Hematopoietic multipotent progenitor cell treated with erythropoietin and hydrocortisone succinate and interleukin-3 and kit ligand, for 15 days (in vitro differentiated cells): ENCODE data around the gene APBB1IP.
"Not testable (repeated sequence)": the region's sequence is repeated elsewhere in the genome, so short reads cannot be mapped to it uniquely, and the experiment has no call there.

Source experiments
- DNase-seq: peaks from one replicate; pipeline ENCODE4 v3.0.0-alpha.2; 2015; ENCODE audit warnings: low spot score

APBB1IP gene, protein sequence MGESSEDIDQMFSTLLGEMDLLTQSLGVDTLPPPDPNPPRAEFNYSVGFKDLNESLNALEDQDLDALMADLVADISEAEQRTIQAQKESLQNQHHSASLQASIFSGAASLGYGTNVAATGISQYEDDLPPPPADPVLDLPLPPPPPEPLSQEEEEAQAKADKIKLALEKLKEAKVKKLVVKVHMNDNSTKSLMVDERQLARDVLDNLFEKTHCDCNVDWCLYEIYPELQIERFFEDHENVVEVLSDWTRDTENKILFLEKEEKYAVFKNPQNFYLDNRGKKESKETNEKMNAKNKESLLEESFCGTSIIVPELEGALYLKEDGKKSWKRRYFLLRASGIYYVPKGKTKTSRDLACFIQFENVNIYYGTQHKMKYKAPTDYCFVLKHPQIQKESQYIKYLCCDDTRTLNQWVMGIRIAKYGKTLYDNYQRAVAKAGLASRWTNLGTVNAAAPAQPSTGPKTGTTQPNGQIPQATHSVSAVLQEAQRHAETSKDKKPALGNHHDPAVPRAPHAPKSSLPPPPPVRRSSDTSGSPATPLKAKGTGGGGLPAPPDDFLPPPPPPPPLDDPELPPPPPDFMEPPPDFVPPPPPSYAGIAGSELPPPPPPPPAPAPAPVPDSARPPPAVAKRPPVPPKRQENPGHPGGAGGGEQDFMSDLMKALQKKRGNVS

DNA sequence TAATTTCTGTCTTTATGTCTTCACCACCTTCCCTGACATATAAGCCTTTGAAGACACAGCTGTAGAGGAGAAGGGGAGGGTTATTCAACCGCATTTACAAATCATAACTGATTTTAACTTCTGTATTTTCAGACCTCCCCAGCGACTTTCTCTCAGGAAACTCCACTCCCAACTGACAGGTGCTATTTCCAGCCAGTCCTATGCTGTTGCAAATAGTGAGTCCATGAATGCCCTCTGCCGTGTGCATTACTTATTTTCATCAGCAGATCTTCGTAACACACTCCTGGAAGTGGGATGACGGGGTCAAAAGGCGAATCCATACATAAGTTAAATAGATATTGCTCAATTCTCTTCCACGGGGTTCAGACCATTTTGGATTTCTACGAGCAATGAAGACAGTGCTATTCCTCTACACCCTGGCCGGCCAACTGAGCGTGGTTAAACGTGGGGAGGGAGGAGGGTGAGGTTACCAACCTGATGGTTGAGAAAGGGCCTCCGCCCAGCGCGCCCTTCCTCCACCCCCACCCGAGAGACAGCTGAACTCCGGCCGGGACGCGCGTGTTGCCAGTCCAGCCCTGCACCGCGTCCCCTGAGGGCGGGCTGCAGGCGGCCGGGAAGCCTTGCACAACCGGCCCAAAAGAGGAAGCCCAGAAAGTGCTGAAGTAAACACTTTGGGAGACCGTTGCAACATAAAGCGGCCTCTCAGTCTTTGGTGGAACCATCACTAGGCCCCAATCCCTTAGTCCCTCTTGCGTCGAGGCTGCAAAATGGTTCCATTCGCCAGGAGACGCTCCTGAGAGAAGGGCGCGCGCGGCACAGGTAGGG is at the start of gene APBB1IP:
APBB1IP (plus strand) TSS at position 705 of the 825 bp plus-strand sequence. CDS start 53,986 bp downstream, outside the sequence.
- peak; percentile 25 for DNase-seq

DNA sequence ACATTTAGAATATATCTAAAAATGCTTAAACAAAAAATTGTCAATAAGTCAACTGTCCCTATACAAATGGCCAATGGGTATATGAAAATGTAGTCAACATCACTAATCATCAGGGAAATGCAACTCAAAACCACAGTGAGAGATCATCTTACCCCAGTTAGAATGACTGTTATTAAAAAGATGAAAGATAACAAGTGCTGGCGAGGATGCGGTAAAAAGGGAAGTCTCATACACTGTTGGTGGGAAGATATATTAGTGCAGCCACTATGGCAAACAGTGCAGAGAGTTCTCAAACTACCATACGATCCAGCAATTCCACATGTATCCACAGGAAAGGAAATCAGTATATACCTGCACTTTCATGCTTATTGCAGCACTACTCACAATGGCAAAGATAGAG is 48.6 kb upstream of the APBB1IP start:
- DNase-seq, result no peak

DNA sequence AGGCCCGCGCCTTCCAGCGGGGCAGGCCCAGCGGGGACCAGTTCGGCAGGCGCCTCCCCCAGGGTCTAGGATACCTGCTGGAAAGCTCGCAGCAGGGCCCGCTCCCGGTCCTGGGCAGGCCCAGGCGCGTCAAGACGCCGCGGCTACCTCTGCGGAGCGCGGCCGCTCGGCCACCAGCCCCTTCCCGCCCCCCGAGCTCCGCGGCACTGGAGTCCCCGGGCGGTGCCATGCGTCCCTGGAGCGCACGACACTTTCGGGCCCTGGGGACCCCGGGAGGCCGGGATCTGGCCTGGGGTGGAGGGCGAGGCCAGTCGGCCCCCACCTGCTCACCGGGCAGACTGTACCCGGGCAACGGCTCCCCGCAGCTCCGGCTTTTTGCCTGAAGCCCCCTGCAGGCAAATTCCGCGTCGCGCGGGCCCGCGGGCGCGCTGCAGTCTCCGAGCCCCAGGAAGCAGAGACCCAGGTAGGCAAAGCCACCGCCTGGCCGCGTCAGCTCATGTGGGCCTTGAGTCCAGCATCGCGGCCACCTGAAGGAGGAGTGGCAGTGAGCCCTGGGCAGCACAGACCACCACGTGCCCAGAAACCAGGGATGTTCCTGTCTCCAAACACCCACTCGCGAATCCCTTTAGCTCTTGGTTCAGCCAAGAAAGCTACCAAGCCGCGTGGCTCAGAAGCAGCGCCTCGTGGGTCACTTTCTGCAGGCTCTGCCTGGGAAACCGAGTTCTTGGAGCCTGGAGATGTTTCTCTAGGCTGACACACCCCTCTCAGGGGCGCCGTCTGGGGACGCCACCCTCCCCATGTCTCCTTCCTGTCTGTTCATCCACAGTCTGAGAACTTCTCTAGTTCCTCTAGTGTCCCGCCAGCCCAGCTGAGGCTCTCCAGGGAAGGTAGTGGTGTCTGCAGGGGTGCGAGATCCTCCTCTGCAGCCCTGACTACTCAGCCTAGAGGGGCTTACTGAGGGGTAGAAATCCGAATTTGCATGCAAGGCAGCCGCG is 46.1 kb upstream of the APBB1IP start:
- no peak for DNase-seq

DNA sequence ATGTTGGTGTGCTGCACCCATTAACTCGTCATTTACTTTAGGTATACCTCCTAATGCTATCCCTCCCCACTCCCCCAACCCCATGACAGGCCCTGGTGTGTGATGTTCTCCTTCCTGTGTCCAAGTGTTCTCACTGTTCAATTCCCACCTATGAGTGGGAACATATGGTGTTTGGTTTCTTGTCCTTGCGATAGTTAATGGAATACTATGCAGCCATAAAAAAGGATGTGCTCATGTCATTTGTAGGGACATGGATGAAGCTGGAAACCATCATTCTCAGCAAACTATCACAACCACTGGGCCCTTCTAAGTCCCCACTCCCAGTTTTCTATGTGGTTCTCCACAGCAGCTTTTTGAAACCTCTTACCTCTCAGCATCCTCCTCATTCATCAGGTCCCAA is 39.8 kb upstream of the APBB1IP start:
- DNase-seq, result not testable (repeated sequence)

DNA sequence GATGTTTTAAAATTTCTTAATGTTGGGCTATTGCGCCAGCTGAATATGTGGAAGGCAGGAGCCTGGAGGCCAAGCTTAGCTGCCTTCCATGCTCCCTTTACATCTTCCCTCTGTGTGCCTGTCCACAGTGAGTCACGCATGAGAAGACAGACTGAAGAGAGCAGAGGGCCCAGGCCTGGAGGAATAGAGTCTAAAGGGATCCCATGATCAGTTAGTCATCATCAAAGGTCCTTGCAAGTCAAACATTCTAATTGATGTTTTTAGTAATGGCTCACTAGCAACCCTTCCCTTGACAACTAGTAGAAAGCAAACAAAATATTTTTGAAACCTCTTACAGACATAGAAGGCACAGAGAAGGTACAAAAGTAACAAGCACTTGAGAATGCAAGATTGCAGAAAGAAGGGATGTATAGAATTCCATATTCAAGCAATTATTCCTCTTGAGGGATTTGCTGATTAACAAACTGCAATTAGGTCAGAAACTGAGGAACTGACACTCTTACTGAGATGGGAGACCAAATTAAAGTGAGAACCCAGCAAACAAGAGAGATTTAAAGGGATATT is 30.7 kb upstream of the APBB1IP start:
- no peak for DNase-seq

DNA sequence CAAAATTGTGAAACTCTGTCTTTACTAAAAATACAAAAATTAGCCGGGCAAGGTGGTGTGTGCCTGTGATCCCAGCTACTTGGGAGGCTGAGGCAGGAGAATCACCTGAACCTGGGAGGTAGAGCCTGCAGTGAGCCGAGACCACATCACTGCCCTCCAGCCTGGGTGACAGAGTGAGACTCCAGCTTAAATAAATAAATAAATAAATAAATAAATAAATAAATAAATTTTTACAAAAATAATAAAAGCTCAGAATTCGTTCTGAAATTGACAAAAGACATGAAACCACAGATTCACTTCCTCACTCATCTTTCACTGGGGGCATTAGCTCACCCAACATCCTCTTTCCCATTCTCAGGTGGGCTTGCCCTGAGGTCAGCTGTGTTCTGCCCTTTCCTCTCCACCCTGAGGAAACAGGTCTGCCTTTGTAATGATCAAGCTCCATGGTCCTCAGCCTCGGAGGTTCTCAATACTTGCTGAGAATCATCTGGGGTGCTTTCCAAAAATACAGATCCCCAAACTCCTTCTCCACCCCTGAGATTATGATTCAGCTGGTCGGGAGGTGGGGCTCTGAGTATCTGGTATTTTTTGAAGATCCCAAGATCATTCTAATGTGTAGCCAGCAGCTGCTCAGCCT is 29.2 kb upstream of the APBB1IP start:
- no peak for DNase-seq

DNA sequence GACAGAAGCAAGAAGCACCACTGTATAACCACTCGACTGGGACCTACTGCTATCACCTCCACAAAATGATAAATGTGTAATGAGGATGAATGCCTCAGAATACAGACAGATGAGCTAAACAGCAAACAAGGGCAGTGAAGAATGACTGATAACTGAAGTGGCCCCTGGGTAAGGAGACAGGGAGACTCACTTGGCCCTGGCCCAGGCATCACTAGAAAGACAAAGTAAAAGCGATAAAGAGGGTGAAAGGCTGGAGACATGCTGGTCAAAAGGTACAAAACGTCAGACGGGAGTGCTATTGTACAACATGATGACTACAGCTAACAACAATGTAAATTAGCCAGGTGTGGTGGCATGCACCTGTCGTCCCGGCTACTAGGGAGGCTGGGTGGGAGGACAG is 27.8 kb upstream of the APBB1IP start:
- DNase-seq, result no peak

DNA sequence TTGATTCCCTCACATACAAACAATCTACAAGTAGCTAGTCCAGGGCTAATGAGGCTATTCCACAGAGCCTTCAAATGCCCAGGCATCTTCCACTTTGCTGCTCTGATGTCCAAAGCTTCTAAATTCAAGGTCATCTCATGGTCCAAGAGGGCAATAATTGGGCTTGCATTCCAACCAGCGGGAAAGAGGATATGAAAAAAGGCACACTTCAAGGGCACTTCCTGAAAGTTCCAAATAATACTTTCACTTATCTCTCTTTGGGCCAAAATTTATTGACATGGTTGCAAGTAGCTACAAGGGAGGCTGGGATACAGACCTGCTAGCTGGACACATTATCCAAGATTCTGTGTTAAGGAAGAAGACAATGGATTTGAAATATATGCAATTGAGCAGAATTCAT is 25.2 kb upstream of the APBB1IP start:
- DNase-seq, result no peak

DNA sequence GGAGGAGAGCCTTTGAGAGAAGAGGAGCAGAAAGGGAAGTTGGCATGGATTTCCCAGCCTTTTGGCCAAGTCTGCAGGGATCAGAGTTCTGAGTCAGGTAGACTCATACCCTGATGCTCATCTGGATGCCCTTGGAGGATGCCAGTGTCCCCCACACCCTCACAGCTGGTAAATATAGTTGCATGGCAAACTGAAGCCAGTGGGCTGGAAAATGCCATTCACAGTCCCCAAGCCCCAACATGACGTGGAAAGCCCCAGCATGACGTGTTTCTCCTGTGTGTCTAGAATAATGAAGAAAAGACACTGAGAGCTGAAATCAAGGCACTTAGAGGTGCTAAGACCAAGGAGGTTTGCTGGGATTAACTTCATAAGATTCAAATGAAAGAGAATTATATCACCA is 24.8 kb upstream of the APBB1IP start:
- DNase-seq, result no peak

DNA sequence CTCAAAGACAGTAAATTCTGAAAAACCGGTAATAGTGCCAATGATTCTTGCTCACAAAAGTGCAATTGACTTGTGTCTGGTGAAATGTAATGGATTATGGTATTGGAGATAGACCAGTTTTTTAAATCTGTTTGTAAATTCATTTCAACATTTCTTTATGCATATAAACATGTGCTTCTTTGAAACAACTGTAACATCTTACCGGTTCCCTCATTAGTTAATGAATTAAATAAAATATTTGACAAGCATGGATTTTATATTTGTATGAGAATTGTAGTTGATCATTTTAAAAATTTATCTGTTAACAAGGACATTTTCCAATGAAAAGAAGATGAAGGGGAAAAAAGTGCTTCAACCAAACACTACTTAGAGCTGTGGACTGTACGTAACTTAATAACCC is 21.0 kb upstream of the APBB1IP start:
- no peak for DNase-seq

DNA sequence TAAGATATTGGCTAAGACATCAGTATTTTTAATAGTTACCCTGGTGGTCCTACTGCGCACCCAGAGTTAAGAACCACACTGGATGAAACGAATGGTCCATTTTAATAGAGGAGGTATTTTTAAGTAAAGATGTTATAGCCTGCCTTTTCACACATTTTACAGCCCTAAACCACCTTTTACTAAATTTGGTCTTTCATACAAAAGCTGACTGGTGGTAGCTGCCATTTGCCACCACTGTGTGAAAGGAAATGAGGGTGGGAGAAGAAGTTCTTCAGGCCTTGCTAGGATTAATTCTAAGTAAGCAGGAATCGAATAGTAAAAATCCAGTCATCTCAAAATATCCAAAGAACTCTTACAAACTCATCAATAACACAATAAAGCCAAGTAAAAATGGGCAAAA is 15.2 kb upstream of the APBB1IP start:
- DNase-seq, result no peak

DNA sequence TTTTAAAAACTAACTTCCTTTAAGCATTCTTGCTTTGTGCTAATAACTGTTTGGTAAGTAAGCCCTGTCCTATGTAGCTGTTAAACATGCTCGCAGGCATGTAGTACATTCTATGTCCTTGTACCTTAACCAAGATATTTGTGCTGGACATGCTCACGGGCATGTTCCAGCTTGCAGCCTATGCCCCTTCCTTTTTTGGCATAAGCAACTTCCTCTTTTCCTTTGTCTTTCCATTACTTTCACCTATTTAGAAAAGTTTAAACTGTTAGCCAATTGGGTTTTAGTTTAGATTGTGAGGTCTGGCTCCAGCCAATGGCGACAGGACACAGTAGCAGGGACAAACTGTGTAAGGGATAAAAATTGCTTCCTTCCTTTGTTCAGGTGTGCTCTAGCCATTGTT is 14.4 kb upstream of the APBB1IP start:
- no peak for DNase-seq

DNA sequence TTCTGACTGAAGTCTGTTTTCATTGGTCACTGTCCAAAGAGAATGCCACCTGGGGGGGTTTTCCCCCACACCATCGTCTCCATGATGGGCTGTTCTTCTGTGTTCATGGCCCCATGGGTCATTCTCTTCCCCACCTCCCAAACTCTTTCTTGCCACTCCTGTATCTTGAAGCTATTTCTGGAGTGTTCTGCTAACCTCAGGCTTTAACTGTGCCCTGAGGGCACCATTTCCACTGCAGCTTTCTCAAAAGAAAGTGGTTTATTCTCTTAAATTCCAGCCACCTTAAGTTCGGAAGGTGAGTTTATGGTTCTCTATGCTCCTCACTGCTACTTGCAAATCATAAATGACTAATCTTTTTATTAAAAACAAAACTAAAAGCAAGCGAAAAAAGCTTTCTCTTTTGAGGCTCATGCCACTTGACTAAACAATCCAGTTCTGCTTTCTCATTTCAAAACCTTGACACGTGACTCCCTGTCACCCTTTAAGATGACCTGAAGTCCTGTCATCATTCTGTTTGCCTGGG is 7.4 kb upstream of the APBB1IP start:
- DNase-seq, result no peak

DNA sequence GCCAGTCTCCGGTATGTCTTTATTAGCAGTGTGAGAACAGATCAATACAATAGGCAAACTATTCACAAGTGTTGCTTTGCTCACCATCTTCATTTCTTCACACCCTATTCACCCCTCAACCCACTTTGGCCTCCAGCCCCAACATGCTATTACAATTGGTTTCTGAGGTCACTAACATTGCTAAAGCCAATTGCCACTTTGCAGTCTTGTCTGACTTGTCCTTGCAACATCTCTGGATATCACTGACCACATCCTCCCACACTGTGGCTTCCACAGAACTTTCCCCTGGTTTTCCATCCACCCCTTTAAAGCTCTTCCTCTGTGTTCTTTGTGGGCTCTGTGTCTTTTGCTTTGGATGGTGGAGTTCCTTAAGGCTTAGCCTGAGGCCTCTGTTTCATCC is 5.2 kb upstream of the APBB1IP start:
- DNase-seq, result no peak

DNA sequence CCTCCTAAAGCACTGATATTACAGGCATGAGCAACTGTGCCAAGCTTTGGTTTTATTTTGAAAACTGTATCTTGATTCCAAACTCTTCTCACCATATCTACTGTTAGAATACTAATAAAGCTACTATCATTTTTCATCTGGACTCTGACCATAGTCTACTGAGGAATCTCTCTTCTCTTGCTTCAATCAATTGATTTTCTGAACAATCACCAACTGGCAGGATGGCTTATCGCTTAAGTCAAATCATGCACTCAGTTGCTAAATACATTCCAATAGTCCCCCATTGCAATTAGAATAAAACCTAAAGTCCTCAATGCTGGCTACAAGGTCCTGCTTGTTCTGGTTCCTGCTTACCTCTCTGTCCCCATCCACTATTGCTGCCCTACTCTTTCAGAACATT is 2.3 kb upstream of the APBB1IP start:
- no peak for DNase-seq

DNA sequence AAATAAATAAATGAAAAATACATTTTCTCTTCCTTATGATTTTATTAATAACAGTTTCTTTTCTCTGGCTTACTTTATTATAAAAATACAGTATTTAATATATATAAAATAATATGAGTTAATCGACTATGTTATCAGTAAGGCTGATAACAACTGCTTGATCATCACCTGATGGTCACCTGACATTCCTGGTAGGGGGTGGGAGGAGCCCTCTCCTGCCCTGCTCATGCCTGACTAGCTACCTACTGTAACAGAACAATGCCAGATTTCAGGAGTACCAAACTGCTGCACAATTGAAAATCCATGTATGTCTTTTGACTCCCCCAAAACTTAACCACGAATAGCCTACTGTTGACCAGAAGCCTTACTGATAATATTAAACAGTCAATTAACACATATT is 1.3 kb upstream of the APBB1IP start:
- DNase-seq, result no peak

DNA sequence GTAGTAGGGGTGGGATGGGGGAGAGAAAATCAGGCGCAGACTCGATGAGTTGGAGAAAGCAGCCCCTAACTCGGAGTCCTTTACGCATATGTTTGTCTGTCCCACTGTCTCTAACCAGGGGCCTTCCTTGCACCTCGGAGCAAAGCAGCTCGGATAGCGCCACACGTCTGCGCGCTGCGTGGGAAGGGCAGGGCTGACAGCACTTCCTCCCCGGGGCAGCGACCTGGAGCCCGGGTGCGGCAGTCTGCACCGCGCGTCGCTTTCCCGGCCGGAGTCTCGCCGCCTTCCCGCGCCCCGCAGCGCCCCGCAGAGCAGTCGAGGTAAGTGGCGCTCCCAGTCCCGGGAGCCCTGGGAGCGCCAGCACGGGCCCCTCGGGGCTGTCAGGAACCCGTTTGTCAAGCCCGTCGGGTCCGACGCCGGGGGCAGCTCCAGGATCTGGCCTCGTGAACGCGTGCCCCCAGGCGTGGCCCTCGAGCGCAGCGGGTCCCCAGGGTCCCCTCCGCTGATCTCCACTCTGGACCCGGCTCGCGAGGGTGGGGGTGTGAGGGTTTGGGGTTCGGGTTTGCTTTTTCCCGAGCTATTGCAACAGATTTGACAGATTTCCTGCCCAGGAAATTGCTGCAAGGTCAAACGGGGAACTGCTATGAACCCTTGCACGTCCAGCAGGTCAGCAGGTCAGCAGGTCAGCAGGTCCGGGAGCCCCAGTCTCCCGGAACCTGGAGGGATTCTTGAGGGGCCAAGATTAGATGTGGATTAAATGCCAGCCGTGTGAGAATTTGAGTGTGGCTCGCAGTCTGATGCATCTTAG is 597 bp downstream of the APBB1IP start:
- peak; percentile 24 for DNase-seq

DNA sequence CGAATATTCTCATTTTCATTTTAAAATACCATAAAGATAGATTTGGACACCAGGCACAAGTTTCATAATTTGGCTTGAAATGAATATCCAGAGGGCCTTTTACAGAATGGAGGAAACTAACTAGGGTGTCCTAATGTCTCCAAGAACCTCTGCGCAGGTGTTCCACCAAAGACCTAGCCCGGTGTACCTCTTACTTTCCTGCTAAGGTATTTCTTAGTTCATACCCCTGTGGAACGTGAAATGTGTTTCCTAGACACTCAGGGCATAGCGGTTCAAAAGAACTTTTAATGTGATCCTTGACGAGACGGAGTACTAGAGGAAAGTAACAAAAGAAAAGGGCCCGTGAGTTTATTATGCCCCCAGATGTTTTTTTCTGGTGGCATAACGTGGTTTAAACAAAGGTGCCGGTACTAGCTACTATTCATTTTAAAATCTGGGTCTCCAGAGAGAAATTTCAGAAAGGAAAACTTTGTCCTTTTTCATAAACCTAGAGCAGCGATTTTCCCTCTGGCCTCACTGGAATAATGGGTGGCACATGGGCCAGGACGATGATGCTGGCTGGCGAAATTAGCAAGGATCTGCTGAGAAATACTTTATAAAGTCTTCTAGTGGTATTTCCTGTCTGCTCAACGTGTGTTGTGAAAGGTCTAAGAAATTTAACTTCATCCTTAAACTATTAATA is 1.4 kb downstream of the APBB1IP start:
- no peak for DNase-seq

DNA sequence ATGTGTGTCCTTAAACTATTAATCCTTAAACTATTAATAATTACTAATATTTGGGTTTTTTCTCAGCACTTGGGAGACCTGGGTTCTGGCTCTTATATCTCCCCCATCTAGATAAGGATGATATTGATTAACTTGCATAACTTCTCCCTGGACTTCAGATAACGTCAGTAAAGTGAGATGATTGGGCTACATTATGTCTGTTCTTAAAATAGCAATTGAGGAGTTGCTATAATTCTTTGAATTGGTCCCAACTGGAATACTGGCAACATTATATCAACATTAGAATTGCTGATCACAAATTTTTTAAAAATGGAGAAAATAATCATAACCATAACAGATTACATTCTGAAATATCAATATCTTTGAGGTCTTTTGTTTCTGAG is 1.9 kb downstream of the APBB1IP start:
- no peak for DNase-seq
